ENCODE results near the gene IMMP1L. TPM values are rescaled to one million over a fixed set of nuclear protein-coding genes. Genes with fewer than 3 reads are reported as not detected.

Gene IMMP1L
- total RNA-seq, 4 donors from 2014 or later: 8.0 to 32.3 (median 19.2) TPM

- TF ChIP-seq, protein P1, sequence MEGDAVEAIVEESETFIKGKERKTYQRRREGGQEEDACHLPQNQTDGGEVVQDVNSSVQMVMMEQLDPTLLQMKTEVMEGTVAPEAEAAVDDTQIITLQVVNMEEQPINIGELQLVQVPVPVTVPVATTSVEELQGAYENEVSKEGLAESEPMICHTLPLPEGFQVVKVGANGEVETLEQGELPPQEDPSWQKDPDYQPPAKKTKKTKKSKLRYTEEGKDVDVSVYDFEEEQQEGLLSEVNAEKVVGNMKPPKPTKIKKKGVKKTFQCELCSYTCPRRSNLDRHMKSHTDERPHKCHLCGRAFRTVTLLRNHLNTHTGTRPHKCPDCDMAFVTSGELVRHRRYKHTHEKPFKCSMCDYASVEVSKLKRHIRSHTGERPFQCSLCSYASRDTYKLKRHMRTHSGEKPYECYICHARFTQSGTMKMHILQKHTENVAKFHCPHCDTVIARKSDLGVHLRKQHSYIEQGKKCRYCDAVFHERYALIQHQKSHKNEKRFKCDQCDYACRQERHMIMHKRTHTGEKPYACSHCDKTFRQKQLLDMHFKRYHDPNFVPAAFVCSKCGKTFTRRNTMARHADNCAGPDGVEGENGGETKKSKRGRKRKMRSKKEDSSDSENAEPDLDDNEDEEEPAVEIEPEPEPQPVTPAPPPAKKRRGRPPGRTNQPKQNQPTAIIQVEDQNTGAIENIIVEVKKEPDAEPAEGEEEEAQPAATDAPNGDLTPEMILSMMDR (IDR thresholded peaks at IDR 0.05): no peak
- ATAC-seq (ENCODE audit: low FRiP score) (no peak), DNase-seq (ENCODE audit: low spot score) (no peak)
Measured at GRCh38 chr11:31412946-31413345, 96.5 kb downstream of the IMMP1L start.

DNA sequence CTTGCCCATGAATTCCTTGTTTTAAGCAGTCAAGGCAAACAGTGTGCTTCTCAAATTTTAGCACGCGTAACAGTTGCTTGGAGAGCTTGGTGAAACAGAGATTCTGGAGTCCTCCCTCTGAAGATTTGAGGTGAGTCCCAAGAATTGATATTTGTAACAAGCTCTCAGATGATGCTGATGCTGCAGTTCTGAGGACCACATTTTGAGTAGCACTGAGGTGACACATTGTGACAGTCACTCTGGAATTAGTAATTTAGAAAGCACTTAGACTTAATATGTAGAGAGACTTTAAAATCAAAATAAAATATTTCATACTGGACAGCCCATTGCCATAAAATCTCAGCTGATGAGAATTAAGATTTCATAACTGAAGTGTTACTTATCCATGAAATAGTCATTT, 101.2 kb downstream of the IMMP1L start:
- TF ChIP-seq, protein P1 (IDR thresholded peaks at IDR 0.05): no peak
- DNase-seq (ENCODE audit: low spot score) (no peak), ATAC-seq (ENCODE audit: low FRiP score) (no peak)

DNA sequence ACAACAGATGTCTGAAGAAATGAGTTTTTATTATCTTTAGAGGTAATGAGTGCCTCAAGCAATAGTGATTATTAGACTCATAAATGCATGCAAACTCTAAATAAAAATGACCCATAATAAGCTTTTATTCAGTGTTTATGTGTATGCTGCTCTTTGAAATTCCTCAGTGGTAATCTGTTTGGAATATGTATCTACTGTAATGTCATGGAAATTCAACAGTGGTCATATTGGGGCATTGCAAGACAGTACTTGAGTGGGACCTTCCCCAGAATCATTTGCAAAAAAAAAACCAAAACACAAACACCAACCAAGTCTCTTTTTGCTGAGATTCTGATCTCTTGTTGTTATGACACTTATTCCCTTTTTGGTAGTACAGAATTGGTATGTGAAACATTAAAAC, 104.8 kb downstream of the IMMP1L start:
- no peak for DNase-seq (ENCODE audit: low spot score)
- no peak for ATAC-seq (ENCODE audit: low FRiP score)
- TF ChIP-seq, protein P1 (IDR thresholded peaks at IDR 0.05): no peak

GRCh38 chr11:31397239-31397834, 112.1 kb downstream of the IMMP1L start:
- DNase-seq (ENCODE audit: low spot score) (no peak), ATAC-seq (ENCODE audit: low FRiP score) (no peak)
- TF ChIP-seq, protein P1 (IDR thresholded peaks at IDR 0.05): no peak

- ATAC-seq (ENCODE audit: low FRiP score): no peak
- TF ChIP-seq, protein P1 (IDR thresholded peaks at IDR 0.05): no peak
- DNase-seq (ENCODE audit: low spot score): no peak
Measured at GRCh38 chr11:31387379-31387778, 122.0 kb downstream of the IMMP1L start.

DNA sequence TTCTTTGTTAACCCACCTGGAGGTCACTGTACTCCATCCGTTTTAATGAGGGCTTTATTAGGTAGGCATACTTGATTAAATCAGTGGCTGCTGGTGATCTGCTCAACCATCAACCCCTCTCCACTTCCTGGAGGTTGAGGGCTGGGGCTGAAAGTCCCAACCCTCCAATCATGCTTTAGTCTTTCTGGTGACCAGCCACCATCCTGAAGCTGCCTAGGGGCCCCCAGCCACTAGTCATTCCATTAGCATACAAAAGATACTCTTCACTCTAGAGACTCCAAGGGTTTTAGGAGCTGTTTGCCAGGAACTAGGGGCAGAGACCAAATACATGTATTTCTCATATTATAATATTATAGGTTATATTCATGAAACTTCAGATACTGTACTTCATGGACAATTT, 126.3 kb downstream of the IMMP1L start:
- no peak for ATAC-seq (ENCODE audit: low FRiP score)
- no peak for DNase-seq (ENCODE audit: low spot score)
- TF ChIP-seq, protein P1 (IDR thresholded peaks at IDR 0.05): no peak

Other genes with a start within 250 kb of the IMMP1L start
- 1 to 10 TPM in 1 of 4 donors, under 1 TPM in 2, not detected in 1; 0.06 to 1.7 (median 0.36) TPM for gene DCDC1, start 139.9 kb downstream of the IMMP1L start, total RNA-seq
- gene DNAJC24, start 139.8 kb downstream of the IMMP1L start, total RNA-seq: 10 to 100 TPM; 11.6 to 19.5 (median 13.9) TPM
- gene ELP4, start 145 bp upstream of the IMMP1L start, total RNA-seq: 10 to 100 TPM; 14.1 to 32.0 (median 20.8) TPM